ENCODE data around the gene NPY4R. TPM values are rescaled to one million over a fixed set of nuclear protein-coding genes. Genes with fewer than 3 reads are reported as not detected.
"Not testable (repeated sequence)": the region's sequence is repeated elsewhere in the genome, so short reads cannot be mapped to it uniquely, and the experiment has no call there.

NPY4R gene
- total RNA-seq, 1 donor from 2014 or later = not detected

GRCh38 chr10:46497878-46498277 lies 32.1 kb upstream of the NPY4R start:
- not testable (repeated sequence) for H3K4me1 Mint-ChIP-seq (ENCODE audit: low read depth, unreplicated experiment); DNase-seq; H3K27ac Mint-ChIP-seq (ENCODE audit: unreplicated experiment); H3K27me3 Mint-ChIP-seq (ENCODE audit: unreplicated experiment); H3K36me3 Mint-ChIP-seq (ENCODE audit: unreplicated experiment); H3K4me3 Mint-ChIP-seq (ENCODE audit: unreplicated experiment); H3K9me3 Mint-ChIP-seq (ENCODE audit: unreplicated experiment)

DNA sequence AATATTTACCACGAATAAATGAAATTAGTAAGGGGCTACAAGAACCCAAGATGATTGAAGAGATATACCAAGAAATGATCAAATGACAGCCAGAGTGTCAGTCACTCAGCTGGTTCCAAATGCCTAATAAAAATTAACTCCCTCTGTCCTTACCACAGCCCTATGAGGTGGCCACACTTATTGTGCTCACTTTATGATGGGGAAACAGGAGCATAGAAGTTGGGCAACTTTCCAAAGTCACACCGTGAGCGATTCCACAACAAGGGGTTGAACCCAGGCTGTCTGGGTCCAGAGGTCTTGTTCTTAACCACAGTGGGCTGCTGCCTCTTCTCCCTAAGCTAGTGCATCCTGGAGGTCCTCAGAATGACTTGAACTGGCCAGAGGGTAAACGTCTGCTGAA lies 31.6 kb upstream of the NPY4R start:
- not testable (repeated sequence) for H3K36me3 Mint-ChIP-seq (ENCODE audit: unreplicated experiment); H3K27me3 Mint-ChIP-seq (ENCODE audit: unreplicated experiment); DNase-seq; H3K4me3 Mint-ChIP-seq (ENCODE audit: unreplicated experiment); H3K4me1 Mint-ChIP-seq (ENCODE audit: low read depth, unreplicated experiment); H3K27ac Mint-ChIP-seq (ENCODE audit: unreplicated experiment); H3K9me3 Mint-ChIP-seq (ENCODE audit: unreplicated experiment)

- not testable (repeated sequence) for H3K9me3 Mint-ChIP-seq (ENCODE audit: unreplicated experiment); H3K36me3 Mint-ChIP-seq (ENCODE audit: unreplicated experiment); H3K27ac Mint-ChIP-seq (ENCODE audit: unreplicated experiment); H3K27me3 Mint-ChIP-seq (ENCODE audit: unreplicated experiment); H3K4me1 Mint-ChIP-seq (ENCODE audit: low read depth, unreplicated experiment); H3K4me3 Mint-ChIP-seq (ENCODE audit: unreplicated experiment); DNase-seq
Measured at GRCh38 chr10:46491364-46492114, 25.8 kb upstream of the NPY4R start.

- not testable (repeated sequence) for H3K4me1 Mint-ChIP-seq (ENCODE audit: low read depth, unreplicated experiment); H3K27me3 Mint-ChIP-seq (ENCODE audit: unreplicated experiment); H3K27ac Mint-ChIP-seq (ENCODE audit: unreplicated experiment); H3K36me3 Mint-ChIP-seq (ENCODE audit: unreplicated experiment); H3K4me3 Mint-ChIP-seq (ENCODE audit: unreplicated experiment); DNase-seq; H3K9me3 Mint-ChIP-seq (ENCODE audit: unreplicated experiment)
Measured at GRCh38 chr10:46490285-46490684, 24.5 kb upstream of the NPY4R start.

DNA sequence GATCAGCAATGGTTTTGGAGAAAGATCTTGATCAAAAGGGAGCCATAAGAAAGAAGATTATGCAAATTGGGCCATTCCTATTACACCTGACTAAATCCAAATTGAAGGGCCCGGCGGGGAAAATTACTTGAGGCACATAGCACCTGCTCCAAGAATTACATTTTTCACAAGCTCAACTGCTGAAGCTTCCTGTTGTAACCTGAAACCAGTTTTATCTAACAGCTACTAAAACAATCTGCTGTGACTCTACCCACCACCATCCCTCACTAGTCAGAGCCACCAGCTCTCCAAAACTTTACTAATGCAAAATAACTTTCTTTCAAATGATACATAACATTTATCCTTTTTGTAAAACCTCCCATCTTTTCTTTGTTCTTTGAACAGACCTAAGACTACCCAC lies 20.7 kb upstream of the NPY4R start:
- not testable (repeated sequence) for H3K9me3 Mint-ChIP-seq (ENCODE audit: unreplicated experiment); H3K4me1 Mint-ChIP-seq (ENCODE audit: low read depth, unreplicated experiment); H3K27me3 Mint-ChIP-seq (ENCODE audit: unreplicated experiment); H3K36me3 Mint-ChIP-seq (ENCODE audit: unreplicated experiment); H3K4me3 Mint-ChIP-seq (ENCODE audit: unreplicated experiment); H3K27ac Mint-ChIP-seq (ENCODE audit: unreplicated experiment); DNase-seq

DNA sequence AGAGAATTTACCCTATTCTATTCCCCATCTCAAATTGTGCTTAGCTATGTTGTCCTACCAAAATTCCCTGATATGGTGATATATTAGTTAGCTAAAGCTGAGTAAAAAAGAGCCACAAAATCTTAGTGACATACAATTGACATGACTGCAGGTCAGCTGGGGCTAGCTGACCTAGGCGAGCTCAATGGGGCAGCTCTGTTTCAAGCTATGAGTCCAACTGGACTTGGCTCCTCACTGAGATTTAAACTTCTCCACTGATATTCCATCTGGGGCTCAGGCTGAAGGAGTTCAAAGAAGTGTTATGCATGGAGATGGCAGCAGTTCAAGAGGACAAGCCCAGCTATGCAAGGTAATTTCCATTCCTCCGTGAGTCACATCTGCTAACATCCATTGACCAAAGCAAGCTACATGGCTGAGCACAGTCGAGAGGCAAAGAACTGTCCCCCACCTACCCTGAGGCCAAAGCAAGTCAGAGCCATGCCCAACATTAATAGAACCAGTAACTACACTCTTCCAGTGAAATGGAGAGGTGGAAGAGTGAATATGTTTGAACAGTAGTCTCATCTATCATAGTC lies 9.1 kb upstream of the NPY4R start:
- not testable (repeated sequence) for H3K4me1 Mint-ChIP-seq (ENCODE audit: low read depth, unreplicated experiment); H3K27me3 Mint-ChIP-seq (ENCODE audit: unreplicated experiment); DNase-seq; H3K27ac Mint-ChIP-seq (ENCODE audit: unreplicated experiment); H3K36me3 Mint-ChIP-seq (ENCODE audit: unreplicated experiment); H3K9me3 Mint-ChIP-seq (ENCODE audit: unreplicated experiment); H3K4me3 Mint-ChIP-seq (ENCODE audit: unreplicated experiment)

DNA sequence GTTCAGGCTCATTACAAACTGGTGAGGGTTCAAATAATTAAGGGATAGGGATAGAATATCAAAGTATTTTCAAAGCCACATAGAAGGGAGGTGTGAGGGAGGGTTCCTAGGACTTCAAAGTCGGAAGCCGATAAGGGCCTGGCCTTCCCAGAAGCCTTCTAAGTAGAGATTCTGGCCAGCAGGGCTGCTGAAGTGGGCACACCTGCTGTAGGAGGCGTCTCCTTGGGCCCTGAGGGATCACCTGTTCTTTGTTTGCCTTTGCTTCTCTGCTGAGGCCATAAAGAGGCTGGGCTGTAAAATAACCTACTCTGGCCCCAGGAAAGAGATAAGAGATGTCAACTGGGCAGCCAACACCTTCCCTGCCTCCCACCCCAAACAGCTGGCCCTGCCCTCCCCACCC lies 8.0 kb upstream of the NPY4R start:
- H3K36me3 Mint-ChIP-seq (ENCODE audit: unreplicated experiment); DNase-seq; H3K9me3 Mint-ChIP-seq (ENCODE audit: unreplicated experiment); H3K27me3 Mint-ChIP-seq (ENCODE audit: unreplicated experiment); H3K4me3 Mint-ChIP-seq (ENCODE audit: unreplicated experiment); H3K27ac Mint-ChIP-seq (ENCODE audit: unreplicated experiment); H3K4me1 Mint-ChIP-seq (ENCODE audit: low read depth, unreplicated experiment): not testable (repeated sequence)

GRCh38 chr10:46470134-46470533 lies 4.4 kb upstream of the NPY4R start:
- H3K27me3 Mint-ChIP-seq (ENCODE audit: unreplicated experiment); H3K4me1 Mint-ChIP-seq (ENCODE audit: low read depth, unreplicated experiment); H3K27ac Mint-ChIP-seq (ENCODE audit: unreplicated experiment); H3K9me3 Mint-ChIP-seq (ENCODE audit: unreplicated experiment); DNase-seq; H3K36me3 Mint-ChIP-seq (ENCODE audit: unreplicated experiment); H3K4me3 Mint-ChIP-seq (ENCODE audit: unreplicated experiment): not testable (repeated sequence)

DNA sequence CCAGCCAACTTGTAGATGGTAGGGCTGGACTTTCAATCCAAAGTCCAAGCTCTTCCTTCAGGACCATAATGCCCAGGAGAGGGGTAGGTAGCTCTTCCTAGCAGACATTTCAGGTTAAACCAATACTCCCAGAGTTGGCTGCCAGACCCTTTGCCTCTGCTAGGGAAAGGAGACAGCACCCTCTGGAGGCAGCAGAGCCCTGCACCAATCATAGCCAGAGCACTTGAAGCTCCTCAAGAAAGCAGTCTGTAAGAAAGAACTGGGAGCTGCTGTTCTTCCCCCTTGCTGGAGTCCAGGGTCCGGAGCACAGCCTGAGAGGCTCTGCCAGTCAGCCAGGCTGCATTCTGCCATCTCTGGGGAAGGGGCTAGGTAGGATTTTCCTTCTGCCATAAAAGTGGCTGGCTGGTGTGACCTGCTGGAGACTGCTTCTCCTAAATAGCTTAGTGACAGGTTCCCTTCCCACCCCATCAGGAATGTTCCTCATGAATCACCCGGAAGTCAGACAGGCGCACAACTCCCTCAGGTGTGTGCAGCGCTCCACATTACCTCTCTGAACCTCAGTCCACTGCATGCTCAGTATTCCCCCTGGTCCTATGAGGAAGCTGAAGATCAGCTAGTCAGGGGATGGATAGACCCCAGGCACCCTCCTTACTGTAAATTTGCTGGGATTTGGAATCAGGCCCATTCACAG lies 2.5 kb upstream of the NPY4R start:
- H3K27ac Mint-ChIP-seq (ENCODE audit: unreplicated experiment); H3K4me1 Mint-ChIP-seq (ENCODE audit: low read depth, unreplicated experiment); DNase-seq; H3K9me3 Mint-ChIP-seq (ENCODE audit: unreplicated experiment); H3K36me3 Mint-ChIP-seq (ENCODE audit: unreplicated experiment); H3K4me3 Mint-ChIP-seq (ENCODE audit: unreplicated experiment); H3K27me3 Mint-ChIP-seq (ENCODE audit: unreplicated experiment): not testable (repeated sequence)

- not testable (repeated sequence) for H3K27me3 Mint-ChIP-seq (ENCODE audit: unreplicated experiment); H3K4me3 Mint-ChIP-seq (ENCODE audit: unreplicated experiment); DNase-seq; H3K36me3 Mint-ChIP-seq (ENCODE audit: unreplicated experiment); H3K4me1 Mint-ChIP-seq (ENCODE audit: low read depth, unreplicated experiment); H3K9me3 Mint-ChIP-seq (ENCODE audit: unreplicated experiment); H3K27ac Mint-ChIP-seq (ENCODE audit: unreplicated experiment)
Measured at GRCh38 chr10:46463608-46464007, 2.1 kb downstream of the NPY4R start.

DNA sequence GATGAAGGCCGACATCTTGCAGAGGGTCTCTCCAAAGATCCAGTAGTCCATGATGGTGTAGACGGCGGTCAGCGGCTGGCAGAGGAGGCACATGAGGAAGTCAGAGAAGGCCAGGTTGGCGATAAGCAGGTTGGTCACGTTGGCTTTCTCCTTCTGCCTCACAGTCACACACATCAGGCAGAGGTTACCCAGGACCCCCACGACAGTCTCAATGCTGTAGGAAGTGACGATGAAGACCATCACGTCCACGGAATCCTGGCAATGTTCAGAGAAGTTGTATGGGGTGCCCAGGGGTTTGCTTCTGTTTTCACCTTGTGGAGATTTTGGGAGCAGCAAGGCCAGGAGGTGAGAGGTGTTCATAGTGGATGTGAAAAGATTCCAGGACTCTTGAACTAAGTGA lies 3.5 kb downstream of the NPY4R start:
- not testable (repeated sequence) for H3K27ac Mint-ChIP-seq (ENCODE audit: unreplicated experiment); DNase-seq; H3K9me3 Mint-ChIP-seq (ENCODE audit: unreplicated experiment); H3K4me1 Mint-ChIP-seq (ENCODE audit: low read depth, unreplicated experiment); H3K4me3 Mint-ChIP-seq (ENCODE audit: unreplicated experiment); H3K36me3 Mint-ChIP-seq (ENCODE audit: unreplicated experiment); H3K27me3 Mint-ChIP-seq (ENCODE audit: unreplicated experiment)

GRCh38 chr10:46459579-46459978 lies 6.2 kb downstream of the NPY4R start:
- DNase-seq; H3K9me3 Mint-ChIP-seq (ENCODE audit: unreplicated experiment); H3K27me3 Mint-ChIP-seq (ENCODE audit: unreplicated experiment); H3K27ac Mint-ChIP-seq (ENCODE audit: unreplicated experiment); H3K4me3 Mint-ChIP-seq (ENCODE audit: unreplicated experiment); H3K4me1 Mint-ChIP-seq (ENCODE audit: low read depth, unreplicated experiment); H3K36me3 Mint-ChIP-seq (ENCODE audit: unreplicated experiment): not testable (repeated sequence)

Data from glutamatergic neuron (in vitro differentiated cells).